GM10266 (cell line): ENCODE data around the gene SHC4.

Experiments
- DNase-seq: peaks from one replicate; pipeline ENCODE4 v3.0.0; 2012; ENCODE audit errors: extremely low spot score
- CTCF ChIP-seq: IDR thresholded peaks from 2 replicates; pipeline ENCODE4 v1.5.1; 2012; ENCODE audit warnings: mild to moderate bottlenecking, low read depth; ENCODE audit not compliant: control insufficient read depth, insufficient read depth; ENCODE audit errors: missing control alignments

Gene SHC4

GRCh38 chr15:48905847-48906246 is 57.9 kb downstream of the SHC4 start:
- no peak for TF ChIP-seq CTCF
- DNase-seq, result no peak

- no peak for TF ChIP-seq CTCF
- no peak for DNase-seq
These were observed 58.5 kb downstream of the SHC4 start for GRCh38 chr15:48905216-48905615.

DNA sequence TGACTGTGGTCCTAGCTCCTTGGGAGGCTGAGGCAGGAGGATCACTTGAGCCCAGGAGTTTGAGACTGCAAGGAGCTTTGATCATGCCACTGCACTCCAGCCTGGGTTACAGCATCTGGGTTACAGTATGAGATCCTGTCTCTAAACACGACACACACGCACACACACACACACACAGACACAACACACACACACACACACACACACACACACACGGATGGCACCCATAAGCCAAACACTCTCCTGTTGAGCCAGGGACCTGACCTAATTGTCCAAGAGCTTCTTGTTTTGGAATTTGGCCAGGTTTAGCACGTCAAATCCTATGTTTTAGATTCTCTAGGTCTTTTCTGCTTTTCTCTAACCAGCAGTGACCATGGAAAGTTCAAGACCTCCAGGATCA is 59.0 kb downstream of the SHC4 start:
- no peak for TF ChIP-seq CTCF
- DNase-seq, result no peak

DNA sequence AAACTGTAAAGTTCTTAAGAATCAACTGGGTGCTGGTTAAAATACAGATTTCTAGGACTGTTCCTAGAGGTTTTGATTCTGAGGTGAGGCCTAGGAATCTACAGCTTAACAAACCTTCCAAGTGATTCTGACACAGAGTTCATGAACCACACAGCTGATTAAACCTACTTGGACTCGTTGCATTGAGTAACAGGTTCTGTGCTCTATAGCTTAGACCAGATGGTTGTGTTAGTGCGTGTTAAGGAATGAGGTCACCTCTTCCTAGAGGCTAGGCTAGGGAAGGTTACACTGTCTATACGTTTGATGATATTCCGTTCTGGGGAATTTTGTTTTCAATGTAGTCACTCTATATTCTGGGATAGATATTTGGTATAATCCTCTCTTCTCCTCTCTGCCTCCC is 63.9 kb downstream of the SHC4 start:
- DNase-seq, result no peak
- no peak for TF ChIP-seq CTCF

GRCh38 chr15:48898446-48898845 is 65.3 kb downstream of the SHC4 start:
- no peak for TF ChIP-seq CTCF
- no peak for DNase-seq

GRCh38 chr15:48898032-48898431 is 65.7 kb downstream of the SHC4 start:
- TF ChIP-seq CTCF, result no peak
- DNase-seq, result no peak

GRCh38 chr15:48896869-48897814 is 66.6 kb downstream of the SHC4 start:
- no peak for TF ChIP-seq CTCF
- peak; percentile 15 for DNase-seq
